Stimulated activated CD8-positive, alpha-beta memory T cell treated with anti-CD3 and anti-CD28 coated beads, Interleukin-15, amount 100 ng/mL, for 48 hours (primary cell): Measurements from ENCODE around the gene GDPD1.

Experiments
- DNase-seq, 2 donors: peaks; one replicate each; pipeline ENCODE4 v3.0.0-alpha.2; 2020; ENCODE audit warnings: low read depth in 2 of 2

GDPD1 gene

GRCh38 chr17:59315866-59316265 is 95.6 kb downstream of the GDPD1 start:
- DNase-seq, result no peak
